ENCODE measurements around the gene IMMP1L. TPM values are rescaled to one million over a fixed set of nuclear protein-coding genes. Genes with fewer than 3 reads are reported as not detected.
"Not testable (repeated sequence)": the region's sequence is repeated elsewhere in the genome, so short reads cannot be mapped to it uniquely, and the experiment has no call there.

IMMP1L gene
- polyA plus RNA-seq (2014; cell fraction: cytosol; rRNA removed), result 43.2 and 184 TPM in 2 replicates
- 74.5 and 86.1 TPM in 2 replicates for polyA plus RNA-seq (2014; cell fraction: nucleus; rRNA removed)

- peak; percentile 99 for DNase-seq (ENCODE audit: low spot score)
Observed at GRCh38 chr11:31509429-31510345, at the start of gene IMMP1L, which contains the start of gene ELP4. IMMP1L (minus strand) TSS chr11:31509622; CDS start chr11:31463276, 46,346 bp downstream. ELP4 (plus strand) TSS chr11:31509767; CDS start chr11:31509785, 18 bp downstream.

- DNase-seq (ENCODE audit: low spot score), result no peak
Observed at GRCh38 chr11:31558001-31558400, 48.6 kb upstream of the IMMP1L start.

- DNase-seq (ENCODE audit: low spot score), result no peak
Observed at GRCh38 chr11:31555938-31556337, 46.5 kb upstream of the IMMP1L start.

- DNase-seq (ENCODE audit: low spot score), result no peak
Observed at GRCh38 chr11:31542862-31543261, 33.4 kb upstream of the IMMP1L start.

- DNase-seq (ENCODE audit: low spot score), result no peak
Observed at GRCh38 chr11:31535479-31535878, 26.1 kb upstream of the IMMP1L start.

GRCh38 chr11:31531293-31531692 is 21.9 kb upstream of the IMMP1L start:
- DNase-seq (ENCODE audit: low spot score), result no peak

- DNase-seq (ENCODE audit: low spot score), result no peak
Observed at GRCh38 chr11:31529701-31530100, 20.3 kb upstream of the IMMP1L start.

GRCh38 chr11:31529189-31529588 is 19.8 kb upstream of the IMMP1L start:
- DNase-seq (ENCODE audit: low spot score), result no peak

- DNase-seq (ENCODE audit: low spot score), result no peak
Observed at GRCh38 chr11:31521497-31522150, 12.2 kb upstream of the IMMP1L start.

- DNase-seq (ENCODE audit: low spot score), result no peak
Observed at GRCh38 chr11:31512117-31512516, 2.7 kb upstream of the IMMP1L start.

- no peak for DNase-seq (ENCODE audit: low spot score)
Observed at GRCh38 chr11:31509051-31509428, 382 bp downstream of the IMMP1L start.

- DNase-seq (ENCODE audit: low spot score), result no peak
Observed at GRCh38 chr11:31500560-31500959, 8.9 kb downstream of the IMMP1L start.

GRCh38 chr11:31499576-31500178 is 9.7 kb downstream of the IMMP1L start:
- DNase-seq (ENCODE audit: low spot score), result no peak

- not testable (repeated sequence) for DNase-seq (ENCODE audit: low spot score)
Observed at GRCh38 chr11:31493762-31494161, 15.7 kb downstream of the IMMP1L start.

GRCh38 chr11:31493235-31493634 is 16.2 kb downstream of the IMMP1L start:
- DNase-seq (ENCODE audit: low spot score), result no peak

GRCh38 chr11:31492320-31492913 is 17.0 kb downstream of the IMMP1L start:
- no peak for DNase-seq (ENCODE audit: low spot score)

GRCh38 chr11:31487848-31488247 is 21.6 kb downstream of the IMMP1L start:
- DNase-seq (ENCODE audit: low spot score), result peak; percentile 30

- no peak for DNase-seq (ENCODE audit: low spot score)
Observed at GRCh38 chr11:31484497-31484896, 24.9 kb downstream of the IMMP1L start.

GRCh38 chr11:31480930-31481329 is 28.5 kb downstream of the IMMP1L start:
- peak; percentile 89 for DNase-seq (ENCODE audit: low spot score)

GRCh38 chr11:31479066-31479465 is 30.4 kb downstream of the IMMP1L start:
- peak; percentile 61 for DNase-seq (ENCODE audit: low spot score)

GRCh38 chr11:31478223-31478590 is 31.2 kb downstream of the IMMP1L start:
- no peak for DNase-seq (ENCODE audit: low spot score)
